Femur (tissue), 1 donor: ENCODE measurements around the gene ZNF587.
"Not testable (repeated sequence)": the region's sequence is repeated elsewhere in the genome, so short reads cannot be mapped to it uniquely, and the experiment has no call there.

ENCODE experiments used
- DNase-seq: peaks from one replicate; pipeline ENCODE4 v3.0.0-alpha.2; 2017

The ZNF587 gene

DNA sequence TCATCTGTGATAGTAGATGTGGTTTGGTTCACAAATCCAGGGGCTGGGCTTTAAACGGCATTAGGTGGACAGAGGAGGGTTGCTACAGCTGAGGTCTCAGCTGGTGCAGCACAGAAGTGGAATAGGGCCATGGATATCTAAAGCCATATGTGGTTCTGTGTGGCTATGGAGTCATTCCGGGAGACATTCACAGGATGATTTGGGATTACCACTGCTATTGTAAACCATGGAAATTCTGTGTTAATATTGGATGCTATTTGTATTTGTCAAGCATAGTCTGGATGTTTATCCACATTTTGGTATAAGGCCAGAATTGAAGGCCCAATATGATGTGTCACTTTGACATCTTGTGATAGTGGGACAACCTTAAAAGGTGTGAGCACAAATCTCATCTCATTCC lies 26.5 kb upstream of the ZNF587 start:
- DNase-seq: not testable (repeated sequence)

DNA sequence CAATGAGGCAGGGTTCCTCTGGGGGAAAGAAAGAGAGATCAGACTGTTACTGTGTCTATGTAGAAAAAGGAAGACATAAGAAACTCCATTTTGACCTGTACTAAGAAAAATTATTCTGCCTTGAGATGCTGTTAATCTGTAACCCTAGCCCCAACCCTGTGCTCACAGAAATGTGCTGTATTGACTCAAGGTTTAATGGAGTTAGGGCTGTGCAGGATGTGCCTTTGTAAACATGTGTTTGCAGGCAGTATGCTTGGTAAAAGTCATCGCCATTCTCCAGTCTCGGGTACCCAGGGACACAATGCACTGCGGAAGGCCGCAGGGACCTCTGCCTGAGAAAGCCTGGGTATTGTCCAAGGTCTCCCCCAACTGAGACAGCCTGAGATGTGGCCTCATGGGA lies 26.1 kb upstream of the ZNF587 start:
- not testable (repeated sequence) for DNase-seq

DNA sequence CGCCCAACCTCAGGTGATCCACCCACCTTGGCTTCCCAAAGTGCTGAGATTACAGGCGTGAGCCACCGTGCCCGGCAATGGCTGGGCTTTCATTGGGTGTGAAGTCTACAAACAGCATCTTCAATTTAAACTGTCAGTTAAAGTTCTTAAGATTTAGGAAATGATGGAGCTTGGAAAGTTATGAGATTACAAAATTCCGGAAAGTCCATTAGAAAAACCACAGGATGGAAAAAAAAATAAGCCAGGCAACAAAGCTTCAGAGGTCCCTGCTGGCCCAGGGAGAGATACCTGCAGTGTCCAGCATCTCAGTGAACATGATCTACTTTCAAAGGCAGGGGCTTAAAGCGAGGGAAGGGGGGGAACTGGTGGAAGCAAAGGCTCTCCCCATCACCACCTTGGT lies 24.1 kb upstream of the ZNF587 start:
- no peak for DNase-seq

DNA sequence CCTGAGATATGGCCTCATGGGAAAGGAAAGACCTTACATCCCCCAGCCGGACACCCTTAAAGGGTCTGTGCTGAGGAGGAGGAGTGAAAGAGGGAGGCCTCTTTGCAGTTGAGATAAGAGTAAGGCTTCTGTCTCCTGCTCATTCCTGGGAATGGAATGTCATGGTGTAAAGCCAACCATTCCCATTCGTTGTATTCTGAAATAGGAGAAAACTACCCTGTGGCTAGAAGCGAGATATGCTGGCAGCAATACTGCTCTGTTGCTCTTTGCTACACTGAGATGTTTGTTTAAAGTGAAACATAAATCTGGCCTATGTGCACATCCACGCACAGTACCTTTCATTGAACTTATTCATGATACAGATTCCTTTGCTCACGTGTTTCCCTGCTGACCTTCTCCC lies 20.3 kb upstream of the ZNF587 start:
- DNase-seq: no peak

DNA sequence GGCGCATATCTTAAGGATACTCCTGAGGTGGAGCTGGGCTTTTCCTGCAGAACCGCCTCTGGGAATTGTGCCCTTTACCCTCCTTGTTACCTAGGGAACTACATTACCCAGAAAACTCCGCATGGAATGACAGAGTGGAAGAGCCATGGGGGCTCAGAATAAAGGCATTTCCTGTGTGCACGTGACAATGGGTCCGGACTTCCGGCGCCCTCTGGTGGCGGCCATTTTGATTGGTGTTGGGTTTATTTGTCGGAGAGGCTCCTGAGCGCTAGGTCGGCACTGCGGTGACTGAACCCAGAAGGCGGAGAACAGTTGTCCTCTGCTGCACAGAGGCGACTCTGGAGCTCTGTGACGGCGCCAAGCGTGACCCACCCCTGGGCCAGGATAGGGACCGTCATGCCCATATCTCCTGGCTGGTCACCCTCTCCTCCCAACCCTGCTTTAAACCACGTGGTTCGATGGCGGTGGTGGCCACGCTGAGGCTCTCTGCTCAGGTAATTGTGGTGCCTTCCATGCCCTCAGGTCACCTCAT lies 19.5 kb upstream of the ZNF587 start, which contains the start of gene ZNF587B:
TSS of gene ZNF587B (plus strand) at position 229 of the 532 bp plus-strand sequence. CDS start at position 459, 230 bp downstream.
- peak; percentile 72 for DNase-seq

DNA sequence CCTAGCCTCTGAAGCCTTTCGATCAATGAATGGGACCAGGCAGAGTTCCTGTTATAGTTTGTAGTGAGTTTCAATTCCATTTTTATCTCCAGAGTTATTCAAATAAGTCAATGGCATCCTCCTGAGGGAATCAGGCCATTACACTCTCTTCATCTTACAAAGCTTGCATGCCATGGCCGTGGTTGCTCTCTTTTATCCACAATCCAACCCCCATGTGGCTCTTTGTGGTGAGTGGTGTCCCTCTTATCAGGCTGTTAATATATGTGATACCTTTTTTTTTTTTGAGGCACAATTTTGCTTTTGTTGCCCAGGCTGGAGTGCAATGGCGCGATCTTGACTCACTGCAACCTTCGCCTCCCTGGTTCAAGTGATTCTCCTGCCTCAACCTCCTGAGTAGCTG lies 12.7 kb upstream of the ZNF587 start:
- not testable (repeated sequence) for DNase-seq

DNA sequence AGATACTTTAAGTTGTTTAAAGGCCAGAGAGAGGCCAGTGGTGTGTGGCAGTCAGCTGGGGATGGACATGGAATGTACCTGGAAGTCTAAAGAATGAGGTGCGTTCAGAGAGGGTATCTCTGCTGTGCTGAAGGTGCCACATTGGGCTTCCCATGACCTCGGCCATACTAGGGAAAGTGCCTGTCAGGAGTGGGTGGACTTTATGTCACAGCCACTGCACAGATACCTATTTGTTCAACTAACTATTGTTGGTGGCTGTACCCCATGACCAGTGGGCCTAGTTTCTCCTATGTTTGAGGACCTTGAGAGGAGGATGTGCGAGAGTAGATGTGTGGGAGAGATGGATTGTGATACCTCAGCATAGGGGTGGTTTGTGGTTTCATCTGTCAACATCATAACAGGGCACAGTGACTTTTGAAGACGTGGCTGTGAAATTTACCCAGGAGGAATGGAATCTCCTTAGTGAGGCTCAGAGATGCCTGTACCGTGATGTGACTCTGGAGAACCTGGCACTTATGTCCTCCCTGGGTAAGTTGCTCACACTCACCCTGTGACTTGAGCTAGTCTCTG lies 11.0 kb upstream of the ZNF587 start:
- not testable (repeated sequence) for DNase-seq

DNA sequence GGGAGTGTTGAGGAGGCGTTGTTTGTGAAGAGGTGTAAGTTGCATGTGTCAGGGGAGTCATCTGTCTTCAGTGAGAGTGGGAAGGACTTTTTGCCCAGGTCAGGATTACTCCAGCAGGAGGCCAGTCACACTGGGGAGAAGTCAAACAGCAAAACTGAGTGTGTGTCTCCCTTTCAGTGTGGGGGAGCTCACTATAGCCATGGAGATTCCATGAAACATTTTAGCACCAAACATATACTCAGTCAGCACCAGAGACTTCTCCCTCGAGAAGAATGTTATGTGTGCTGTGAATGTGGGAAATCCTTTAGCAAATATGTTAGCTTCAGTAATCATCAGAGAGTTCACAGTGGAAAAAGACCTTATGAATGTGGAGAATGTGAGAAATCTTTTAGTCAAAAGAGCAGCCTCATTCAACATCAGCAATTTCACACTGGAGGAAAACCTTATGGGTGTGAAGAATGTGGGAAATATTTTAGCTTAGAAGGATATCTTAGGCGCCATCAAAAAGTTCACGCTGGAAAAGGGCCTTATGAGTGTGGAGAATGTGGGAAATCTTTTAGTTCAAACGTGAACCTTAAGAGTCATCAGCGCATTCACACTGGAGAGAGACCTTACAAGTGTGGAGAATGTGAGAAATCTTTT lies 8.4 kb upstream of the ZNF587 start:
- no peak for DNase-seq

DNA sequence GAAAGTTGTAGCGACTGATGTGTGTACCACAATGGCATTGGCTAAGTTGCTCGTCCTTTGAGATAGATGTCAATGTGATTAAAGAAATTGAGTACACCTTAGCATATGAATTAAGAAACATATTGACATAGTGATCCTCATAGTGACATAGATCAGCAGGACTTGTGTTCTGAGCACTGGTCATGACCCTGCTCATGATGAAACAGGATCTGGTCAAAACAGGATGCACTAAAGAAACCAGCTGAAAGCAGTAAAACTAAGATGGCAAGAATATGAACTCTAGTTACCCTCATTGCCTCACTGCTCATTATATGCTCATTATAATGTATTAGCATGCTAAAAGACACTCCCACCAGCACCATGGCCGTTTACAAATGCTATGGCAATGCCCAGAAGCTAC lies 2.5 kb upstream of the ZNF587 start:
- not testable (repeated sequence) for DNase-seq

DNA sequence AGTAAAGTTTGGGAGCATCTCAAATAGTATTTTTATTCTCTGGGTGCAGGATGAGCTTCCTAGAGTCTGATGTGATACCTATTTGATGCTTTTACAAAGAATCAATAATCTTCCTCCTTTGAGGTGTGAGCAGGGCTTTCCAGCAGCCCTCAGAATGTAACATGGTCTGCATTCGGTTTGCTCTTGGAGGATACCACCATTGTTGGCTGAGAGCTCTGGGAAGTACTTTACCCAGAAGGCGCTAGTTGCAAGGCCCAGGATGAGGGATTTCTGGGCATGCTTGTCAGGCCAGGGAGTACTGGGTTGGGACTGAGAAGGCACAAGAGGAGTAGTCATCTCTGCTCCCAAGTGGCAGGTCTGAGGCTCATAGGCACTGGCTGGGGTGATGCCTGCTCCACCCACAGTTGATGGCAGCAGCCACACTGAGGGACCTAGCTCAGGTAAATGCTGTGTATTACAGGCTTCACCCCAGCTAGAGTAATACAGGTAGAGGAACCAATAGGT lies 445 bp upstream of the ZNF587 start:
- not testable (repeated sequence) for DNase-seq

DNA sequence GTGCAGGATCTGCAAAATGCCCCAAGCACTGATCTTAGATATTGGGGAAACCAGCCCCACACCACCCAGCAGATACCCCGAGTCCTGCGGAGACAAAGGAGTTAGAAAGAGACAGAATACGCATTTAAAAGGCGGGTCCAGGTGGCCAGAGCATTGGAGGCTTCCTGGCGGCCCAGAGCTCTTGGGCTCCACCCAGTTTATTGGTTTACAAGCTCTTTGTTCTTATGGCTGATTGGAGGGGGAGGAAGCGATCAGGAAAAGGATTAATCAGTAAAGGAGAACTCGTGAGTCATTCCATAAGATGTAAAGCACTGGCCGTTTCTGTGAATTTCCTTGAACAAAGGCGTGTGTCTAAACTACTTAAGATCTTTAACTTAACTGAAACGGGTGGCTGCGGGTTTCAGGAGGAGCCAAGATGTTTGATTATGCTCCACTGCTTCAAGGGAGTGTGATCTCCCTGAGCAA lies 926 bp downstream of the ZNF587 start:
- DNase-seq: no peak

DNA sequence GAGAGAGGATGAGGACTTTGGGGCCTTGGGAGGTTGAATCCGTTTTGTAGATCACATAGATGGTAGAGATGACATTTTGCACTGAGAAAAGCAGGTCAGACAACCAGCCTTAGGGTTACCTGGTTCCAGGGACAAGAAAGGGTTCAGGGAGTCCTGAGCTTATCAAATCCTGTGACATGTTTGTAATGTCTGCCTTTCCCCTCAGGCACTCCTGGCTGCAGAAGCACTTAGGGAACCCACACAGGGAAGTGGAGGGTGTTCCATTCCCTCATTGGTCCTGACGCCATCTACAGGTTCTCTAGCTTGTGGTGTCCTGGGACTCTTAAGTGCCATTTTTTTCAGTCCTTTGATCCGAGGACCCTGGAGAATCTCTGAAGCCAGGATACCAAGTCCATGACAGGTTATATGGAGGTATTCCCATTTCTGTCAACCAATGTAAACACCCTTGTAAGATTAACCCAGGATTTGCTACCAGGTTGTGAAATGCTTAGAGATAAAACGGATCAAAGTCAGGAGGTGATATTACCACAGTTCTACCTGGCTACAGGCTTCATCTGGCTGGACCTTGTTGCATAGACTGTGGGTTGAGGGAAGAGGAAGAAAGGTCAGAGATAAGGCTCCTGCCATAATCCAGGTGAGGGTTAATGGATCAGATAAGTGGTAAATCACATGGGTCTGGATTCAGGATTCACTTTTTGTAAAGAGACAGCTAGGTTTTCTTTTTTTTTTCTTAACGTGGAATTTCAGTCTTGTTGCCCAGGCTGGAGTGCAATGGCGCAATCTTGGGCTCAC lies 2.3 kb downstream of the ZNF587 start:
- not testable (repeated sequence) for DNase-seq

DNA sequence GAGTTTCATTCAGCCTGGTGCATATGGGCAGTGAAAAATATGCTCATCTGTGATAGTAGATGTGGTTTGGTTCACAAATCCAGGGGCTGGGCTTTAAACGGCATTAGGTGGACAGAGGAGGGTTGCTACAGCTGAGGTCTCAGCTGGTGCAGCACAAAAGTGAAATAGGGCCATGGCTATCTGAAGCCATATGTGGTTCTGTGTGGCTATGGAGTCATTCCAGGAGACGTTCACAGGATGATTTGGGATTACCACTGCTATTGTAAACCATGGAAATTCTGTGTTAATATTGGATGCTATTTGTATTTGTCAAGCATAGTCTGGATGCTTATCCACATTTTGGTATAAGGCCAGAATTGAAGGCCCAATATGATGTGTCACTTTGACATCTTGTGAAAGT lies 4.5 kb downstream of the ZNF587 start:
- not testable (repeated sequence) for DNase-seq

DNA sequence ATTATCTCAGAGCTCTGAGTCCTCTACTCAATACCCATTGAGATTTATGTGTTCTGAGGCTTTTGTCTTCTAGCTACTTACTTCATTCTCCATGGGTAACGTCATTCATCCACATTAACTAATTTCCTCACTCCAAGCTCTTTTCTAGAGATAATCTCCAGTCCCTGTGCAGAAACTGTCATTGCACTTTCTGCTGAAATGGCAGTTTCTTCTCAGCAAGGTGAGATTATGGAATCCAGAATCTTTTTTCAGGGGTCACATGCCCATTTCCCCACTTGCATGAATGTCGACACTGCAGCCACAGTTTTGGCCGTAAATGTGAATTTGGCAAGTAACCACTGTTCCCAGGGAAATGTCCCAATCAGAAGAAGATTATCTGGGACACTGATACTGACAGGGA lies 12.7 kb downstream of the ZNF587 start:
- DNase-seq: not testable (repeated sequence)

DNA sequence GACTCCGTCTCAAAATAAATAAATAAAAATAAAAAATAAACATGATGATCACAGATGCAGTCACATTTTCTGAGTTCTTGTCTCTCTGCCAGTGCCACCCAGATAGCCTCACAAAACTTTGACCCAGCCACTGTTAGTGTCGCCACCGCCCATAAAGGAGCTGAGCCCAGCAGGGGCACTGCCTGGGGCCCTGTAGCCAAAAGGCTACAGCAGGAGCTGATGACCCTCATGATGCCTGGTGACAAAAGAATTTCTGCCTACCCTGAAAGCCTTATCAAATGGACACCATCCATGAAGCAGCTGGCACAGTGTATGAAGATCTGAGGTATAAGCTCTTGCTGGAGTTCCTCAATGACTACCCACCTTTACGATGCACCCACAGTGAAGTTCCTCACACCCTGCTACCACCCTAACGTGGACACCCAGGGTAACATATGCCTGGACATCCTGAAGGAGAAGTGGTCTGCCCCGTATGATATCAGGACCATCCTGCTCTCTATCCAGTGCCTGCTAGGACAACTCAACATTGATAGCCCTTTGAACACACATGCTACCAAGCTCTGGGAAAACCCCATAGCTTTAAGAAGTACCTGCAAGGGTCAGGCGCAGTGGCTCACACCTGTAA lies 18.3 kb downstream of the ZNF587 start:
- DNase-seq: no peak

DNA sequence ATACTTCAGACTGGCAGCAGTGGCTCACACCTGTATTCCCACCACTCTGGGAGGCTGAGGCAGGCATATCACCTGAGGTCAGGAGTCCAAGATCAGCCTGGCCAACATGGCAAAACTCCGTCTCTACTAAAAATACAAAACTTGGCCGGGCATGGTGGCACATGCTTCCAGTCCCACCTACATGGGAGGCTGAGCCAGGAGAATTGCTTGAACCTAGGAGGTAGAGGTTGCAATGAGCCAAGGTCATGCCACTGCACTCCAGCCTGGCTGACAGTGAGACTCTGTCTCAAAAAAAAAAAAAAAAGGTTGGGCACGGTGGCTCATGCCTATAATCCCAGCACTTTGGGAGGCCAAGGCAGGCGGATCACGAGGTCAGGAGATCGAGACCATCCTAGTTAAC lies 20.0 kb downstream of the ZNF587 start:
- not testable (repeated sequence) for DNase-seq

DNA sequence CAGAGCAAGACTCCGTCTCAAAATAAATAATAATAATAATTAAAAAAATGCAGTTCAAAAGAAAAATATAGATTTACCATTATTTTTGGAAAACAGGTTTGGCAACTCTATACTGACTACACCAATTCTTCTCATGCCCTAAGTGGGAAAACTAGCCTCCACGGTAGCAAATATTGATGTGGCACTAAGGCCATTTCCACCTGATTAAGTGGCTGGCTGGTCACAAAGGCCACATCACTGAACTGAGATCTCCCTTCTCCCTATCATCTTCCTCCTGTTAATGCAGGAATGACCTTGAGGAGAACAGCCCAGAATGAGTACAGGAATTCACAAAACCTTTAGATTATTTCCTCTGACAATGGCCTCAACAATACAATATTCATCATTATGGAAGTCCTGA lies 20.6 kb downstream of the ZNF587 start:
- DNase-seq: no peak

DNA sequence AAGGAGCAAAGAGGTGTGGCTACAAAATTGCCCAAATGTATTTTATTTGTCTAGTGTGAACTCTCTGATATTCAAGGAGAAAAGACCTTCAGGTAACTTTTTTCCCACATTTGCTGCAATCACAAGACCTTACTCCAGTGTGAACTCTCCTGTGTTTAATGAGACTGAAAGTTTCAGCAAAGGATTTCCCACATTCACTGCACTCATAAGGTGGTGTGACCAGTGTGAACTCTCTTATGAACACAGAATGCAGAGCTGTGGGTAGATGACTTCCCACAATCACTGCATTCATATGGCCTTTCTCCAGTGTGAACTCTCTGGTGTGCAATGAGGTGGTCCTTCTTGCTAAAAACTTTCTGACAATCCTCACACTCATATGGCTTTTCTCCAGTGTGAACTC lies 22.8 kb downstream of the ZNF587 start:
- DNase-seq: no peak

DNA sequence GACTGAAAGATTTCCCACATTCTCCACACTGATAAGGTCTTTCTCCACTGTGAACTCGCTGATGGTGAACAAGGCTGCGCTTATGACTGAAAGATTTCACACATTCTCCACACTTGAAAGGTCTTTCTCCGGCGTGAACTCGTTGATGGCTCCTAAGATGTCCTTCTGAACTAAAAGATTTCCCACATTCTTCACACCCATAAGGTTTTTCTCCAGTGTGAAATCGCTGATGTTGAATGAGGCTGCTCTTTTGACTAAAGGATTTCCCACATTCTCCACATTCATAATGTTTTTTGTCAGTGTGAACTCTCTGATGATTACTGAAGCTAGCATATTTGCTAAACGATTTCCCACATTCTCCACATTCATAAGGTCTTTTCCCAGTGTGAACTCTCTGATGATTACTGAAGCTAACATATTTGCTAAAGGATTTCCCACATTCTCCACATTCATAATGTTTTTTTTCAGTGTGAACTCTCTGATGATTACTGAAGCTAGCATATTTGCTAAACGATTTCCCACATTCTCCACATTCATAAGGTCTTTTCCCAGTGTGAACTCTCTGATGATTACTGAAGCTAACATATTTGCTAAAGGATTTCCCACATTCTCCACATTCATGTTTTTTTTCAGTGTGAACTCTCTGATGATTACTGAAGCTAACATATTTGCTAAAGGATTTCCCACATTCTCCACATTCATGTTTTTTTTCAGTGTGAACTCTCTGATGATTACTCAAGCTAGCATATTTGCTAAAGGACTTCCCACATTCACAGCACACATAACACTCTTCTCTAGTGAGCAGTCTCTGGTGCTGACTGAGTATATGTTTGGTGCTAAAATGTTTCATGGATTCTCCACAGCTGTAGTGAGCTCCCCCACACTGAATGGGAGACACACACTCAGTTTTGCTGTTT lies 24.5 kb downstream of the ZNF587 start:
- not testable (repeated sequence) for DNase-seq

DNA sequence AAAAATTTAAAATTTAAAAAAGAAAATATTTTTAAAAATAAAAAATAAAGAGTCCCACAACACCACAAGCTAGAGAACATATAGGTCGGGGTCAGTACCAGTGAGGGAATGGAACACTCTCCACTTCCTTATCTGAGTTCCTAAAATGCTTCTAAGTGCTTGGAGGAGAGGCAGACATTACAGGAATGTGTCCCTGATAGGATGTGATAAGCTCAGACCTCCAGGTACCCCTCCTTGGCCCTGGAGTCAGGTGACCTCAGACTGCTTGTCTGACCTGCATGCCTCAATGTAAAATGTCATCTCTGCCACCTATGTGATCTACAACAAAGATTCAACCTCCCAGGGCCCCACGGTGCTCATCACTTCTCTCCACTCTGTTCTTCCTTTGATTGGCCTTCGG lies 36.4 kb downstream of the ZNF587 start:
- no peak for DNase-seq

DNA sequence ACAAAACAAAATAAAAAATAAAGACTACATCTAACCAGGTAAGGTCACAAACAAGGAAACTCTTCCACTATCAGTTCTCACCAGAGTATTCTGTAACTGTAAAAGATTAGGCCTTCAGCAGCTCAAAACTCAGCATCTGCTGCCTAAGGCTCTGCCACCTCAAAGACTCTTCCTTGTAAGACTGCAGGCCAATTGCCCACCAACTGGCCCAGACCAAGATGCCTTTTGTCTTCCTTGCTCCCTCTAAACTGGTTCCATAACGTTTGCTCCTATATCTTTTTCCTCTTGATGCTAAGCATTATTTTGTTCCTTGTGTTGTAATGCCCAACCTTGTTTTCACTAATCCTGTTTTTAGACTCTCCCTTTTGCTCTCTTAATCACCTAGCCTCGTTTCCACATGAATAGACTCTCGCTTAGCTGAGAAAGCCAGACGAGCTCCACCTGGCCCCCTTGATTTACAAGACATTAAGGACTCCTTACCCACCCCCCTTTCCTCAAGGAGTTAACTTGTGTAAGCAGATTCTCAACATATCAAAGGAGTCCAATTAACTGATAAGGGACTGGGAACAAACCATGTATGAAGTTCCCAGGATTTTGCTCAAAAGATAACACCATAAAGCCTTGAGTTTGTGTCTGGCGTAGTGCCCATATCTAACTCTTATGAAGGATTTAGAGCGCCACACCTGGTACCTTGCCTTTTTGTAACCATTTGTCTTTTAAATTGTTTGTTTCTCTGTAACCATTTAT lies 37.7 kb downstream of the ZNF587 start:
- DNase-seq: no peak
